Activated naive CD4-positive, alpha-beta T cell treated with anti-CD3 and anti-CD28 coated beads, Interleukin-2, amount 50 U/mL, for 24 hours (primary cell): ENCODE measurements around the gene CRIM1.

Experiments used
- H3K27ac Mint-ChIP-seq: one replicate; pipeline ENCODE4 v1.8.0; 2021; ENCODE audit warnings: mild to moderate bottlenecking, mixed read lengths
- H3K27me3 Mint-ChIP-seq: one replicate; pipeline ENCODE4 v1.8.0; 2021; ENCODE audit warnings: mixed read lengths
- H3K36me3 Mint-ChIP-seq: one replicate; pipeline ENCODE4 v1.8.0; 2021; ENCODE audit warnings: mixed read lengths
- H3K4me1 Mint-ChIP-seq: one replicate; pipeline ENCODE4 v1.8.0; 2021; ENCODE audit warnings: mixed read lengths
- H3K4me3 Mint-ChIP-seq: one replicate; pipeline ENCODE4 v1.8.0; 2021; ENCODE audit warnings: mild to moderate bottlenecking, mixed read lengths
- H3K9me3 Mint-ChIP-seq: one replicate; pipeline ENCODE4 v1.8.0; 2021; ENCODE audit warnings: mixed read lengths

The CRIM1 gene

DNA sequence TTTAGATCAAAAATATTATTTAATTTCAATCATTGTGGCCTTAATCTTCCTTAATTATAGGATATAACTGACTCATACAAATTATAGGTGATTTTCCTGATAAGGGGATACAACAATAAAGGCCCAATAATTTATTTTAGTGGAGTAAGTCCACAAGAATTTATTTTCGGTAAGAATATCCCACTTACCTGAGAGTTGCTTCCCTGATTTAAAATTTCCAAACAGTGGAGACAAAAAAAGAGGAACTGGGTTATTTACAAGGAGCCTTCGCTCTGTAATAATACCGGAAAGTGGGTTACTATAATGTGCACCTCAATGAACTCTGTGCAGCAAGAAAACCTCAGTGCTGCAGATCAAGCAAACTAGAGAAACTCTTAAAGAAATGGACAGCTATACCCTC lies 200.2 kb downstream of the CRIM1 start:
- H3K27me3 Mint-ChIP-seq = no peaks in the 10 kb centered on the region
- H3K9me3 Mint-ChIP-seq = no peaks in the 10 kb centered on the region
- H3K4me1 Mint-ChIP-seq = no peaks in the 10 kb centered on the region
- H3K36me3 Mint-ChIP-seq = peaks cover 22% of the 10 kb centered on the region
- no peak overlapping the region for H3K4me3 Mint-ChIP-seq
- H3K27ac Mint-ChIP-seq = no peak overlapping the region

DNA sequence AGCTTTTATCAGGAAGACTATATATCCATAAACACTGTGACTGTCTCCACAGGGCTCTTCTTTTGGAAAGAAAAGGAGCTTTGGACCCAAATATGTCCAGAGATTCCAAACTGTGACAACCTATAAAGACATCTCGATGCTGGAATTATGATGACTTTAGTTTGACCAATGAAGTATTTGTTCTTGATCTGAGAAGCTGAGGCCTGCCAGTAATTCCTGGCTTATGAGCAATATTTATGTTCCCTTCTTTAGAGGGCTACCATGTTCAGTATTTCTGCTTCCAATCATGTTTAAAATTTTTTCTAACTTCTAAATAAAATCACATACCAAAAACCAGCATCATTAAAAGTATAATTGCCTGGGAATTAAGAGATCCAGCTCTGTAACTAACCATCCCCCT lies 201.3 kb downstream of the CRIM1 start:
- no peaks in the 10 kb centered on the region for H3K9me3 Mint-ChIP-seq
- no peak overlapping the region for H3K4me3 Mint-ChIP-seq
- peaks cover 26% of the 10 kb centered on the region for H3K36me3 Mint-ChIP-seq
- H3K27me3 Mint-ChIP-seq = no peaks in the 10 kb centered on the region
- H3K4me1 Mint-ChIP-seq = no peaks in the 10 kb centered on the region
- no peak overlapping the region for H3K27ac Mint-ChIP-seq

DNA sequence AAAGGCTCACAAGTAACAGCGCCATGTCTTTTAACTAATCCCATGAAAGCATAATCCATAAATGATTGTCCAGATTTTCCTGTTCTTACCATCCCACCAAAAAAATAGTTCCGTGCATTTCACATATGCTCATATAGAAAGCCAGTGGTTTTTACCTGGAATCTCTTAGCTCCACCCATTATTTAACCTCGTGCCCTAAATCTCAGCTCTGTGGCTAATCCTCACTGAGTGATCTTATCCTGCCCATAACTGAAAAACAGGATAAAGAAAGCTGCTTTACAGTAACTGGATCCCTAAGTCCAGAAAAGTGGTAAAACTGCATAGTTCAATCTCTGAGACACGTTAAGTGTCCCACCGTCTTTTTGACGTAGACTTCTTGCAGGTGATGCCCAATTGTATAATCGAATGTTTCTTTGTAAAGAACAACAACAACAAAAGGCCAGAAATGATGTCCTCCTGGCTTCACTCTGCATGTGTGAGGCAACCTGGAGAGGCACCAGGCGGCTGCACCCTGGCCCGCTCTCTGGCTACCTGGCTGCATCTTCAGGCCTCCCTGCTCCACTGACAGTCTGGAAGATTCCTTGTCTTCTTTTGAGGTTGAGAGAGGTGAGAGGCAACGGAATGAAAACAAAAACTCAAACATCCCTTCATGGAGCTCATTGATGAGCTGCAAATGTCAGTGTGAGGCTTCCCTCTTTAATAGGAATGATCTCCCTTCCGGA lies 203.8 kb downstream of the CRIM1 start:
- Mint-ChIP-seq H3K36me3 (peaks cover 26% of the 10 kb centered on the region), H3K4me3 (no peak overlapping the region), H3K4me1 (peaks cover 5% of the 10 kb centered on the region), H3K27me3 (no peaks in the 10 kb centered on the region), H3K9me3 (no peaks in the 10 kb centered on the region), H3K27ac (no peak overlapping the region)

DNA sequence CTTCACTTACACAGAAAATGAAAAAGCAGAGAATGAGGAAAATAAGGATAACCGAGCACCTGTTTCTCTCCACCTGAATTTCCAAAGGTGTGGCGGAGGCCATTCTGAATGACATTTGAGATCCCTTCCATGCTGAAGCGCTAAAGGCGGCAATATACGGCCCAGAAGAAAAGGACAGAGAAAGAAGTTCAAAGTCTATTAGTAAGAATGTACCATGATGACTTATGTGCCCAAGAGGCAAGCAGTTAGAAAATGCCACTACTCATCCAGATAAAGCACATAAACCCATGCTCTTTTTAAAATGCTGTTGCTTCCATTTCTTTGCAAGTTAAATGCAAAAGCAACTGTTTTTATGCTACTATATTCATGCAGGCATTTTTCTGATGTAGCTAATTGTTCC lies 205.1 kb downstream of the CRIM1 start:
- H3K9me3 Mint-ChIP-seq = no peaks in the 10 kb centered on the region
- no peak overlapping the region for H3K27ac Mint-ChIP-seq
- peaks cover 5% of the 10 kb centered on the region for H3K4me1 Mint-ChIP-seq
- H3K36me3 Mint-ChIP-seq = peaks cover 24% of the 10 kb centered on the region
- no peak overlapping the region for H3K4me3 Mint-ChIP-seq
- no peaks in the 10 kb centered on the region for H3K27me3 Mint-ChIP-seq

DNA sequence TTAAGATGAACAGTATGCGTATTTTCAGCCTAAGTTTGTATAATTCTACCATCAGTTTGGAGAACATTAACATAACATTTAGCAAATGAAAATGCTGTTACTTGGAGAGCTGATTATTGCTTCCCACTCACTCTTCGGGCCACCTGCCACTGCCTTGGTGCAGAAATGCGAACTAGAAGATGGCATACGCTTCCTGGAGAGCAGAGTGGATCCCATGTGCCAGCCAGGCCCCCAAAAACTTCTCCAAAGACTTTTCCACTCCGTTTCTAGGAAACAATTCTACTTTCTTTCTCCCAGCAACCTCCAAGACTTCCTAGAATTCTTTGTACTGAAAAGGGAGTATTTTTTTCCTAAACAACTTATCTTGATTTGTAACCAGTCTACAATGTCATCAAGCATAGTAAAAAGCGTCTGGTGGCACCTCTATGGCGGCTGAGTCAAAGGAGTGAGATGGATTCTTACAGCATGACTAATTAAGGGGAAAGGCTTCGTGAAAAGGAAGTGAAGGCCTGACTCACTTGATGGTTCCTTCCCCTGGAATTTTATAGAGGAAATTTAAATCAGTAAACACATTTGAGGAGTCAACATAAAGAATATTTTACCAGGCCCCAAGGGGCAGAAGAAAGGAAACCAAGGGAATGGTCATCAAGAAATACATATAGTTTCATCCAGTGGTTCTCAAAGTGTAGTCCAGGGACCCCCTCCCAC lies 205.8 kb downstream of the CRIM1 start:
- Mint-ChIP-seq H3K4me1 (peaks cover 5% of the 10 kb centered on the region), H3K4me3 (no peak overlapping the region), H3K9me3 (no peaks in the 10 kb centered on the region), H3K27ac (no peak overlapping the region), H3K27me3 (no peaks in the 10 kb centered on the region), H3K36me3 (peaks cover 24% of the 10 kb centered on the region)

DNA sequence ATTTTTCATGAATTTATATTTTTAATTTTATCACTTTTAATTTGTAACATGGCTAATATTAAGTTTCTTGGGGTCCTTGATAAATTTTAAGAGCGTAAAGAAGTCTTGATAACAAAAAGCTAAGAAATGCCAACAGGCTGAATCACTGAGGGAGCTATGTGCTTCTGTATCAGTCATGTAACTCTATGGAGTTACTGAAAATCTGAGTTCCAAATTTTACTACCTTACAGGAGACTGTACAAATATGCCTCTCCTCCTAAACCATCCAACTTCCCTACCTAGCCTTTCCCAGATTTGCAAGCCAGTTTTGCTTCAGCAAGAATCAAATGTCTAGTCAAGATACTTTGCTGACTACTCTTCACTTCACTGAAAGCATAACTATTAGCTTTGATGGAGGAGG lies 206.7 kb downstream of the CRIM1 start:
- no peaks in the 10 kb centered on the region for H3K27me3 Mint-ChIP-seq
- no peak overlapping the region for H3K27ac Mint-ChIP-seq
- no peaks in the 10 kb centered on the region for H3K9me3 Mint-ChIP-seq
- H3K4me1 Mint-ChIP-seq = peaks cover 5% of the 10 kb centered on the region
- H3K4me3 Mint-ChIP-seq = no peak overlapping the region
- peaks cover 30% of the 10 kb centered on the region for H3K36me3 Mint-ChIP-seq

DNA sequence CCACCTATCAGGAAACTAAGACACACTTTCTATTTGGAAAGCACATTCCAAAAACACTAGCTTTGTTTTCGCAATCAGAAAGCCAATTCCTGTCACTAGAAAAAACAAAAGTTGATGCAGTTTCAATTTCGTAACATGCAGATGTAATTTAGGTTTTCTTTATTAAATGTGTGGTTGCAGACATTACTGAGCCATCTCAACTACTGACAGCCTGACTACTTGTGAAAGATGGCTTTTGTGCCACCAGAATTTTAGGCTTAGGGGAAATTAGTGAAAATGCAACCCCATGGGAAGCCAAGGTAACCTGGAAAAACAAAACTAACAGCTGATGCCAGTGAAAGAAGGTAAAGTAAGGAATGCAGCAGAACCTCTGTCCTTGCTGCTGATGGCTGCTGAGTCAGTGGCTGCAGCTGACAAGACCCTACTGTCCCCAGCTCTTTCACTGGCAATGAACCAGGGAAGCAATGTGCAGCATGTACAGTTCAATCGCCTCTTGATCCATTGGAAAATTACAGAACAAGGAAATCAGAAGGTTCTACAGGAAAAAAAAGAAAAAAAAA lies 207.5 kb downstream of the CRIM1 start:
- no peak overlapping the region for H3K27ac Mint-ChIP-seq
- no peaks in the 10 kb centered on the region for H3K9me3 Mint-ChIP-seq
- H3K4me1 Mint-ChIP-seq = peaks cover 5% of the 10 kb centered on the region
- H3K27me3 Mint-ChIP-seq = no peaks in the 10 kb centered on the region
- no peak overlapping the region for H3K4me3 Mint-ChIP-seq
- H3K36me3 Mint-ChIP-seq = peaks cover 30% of the 10 kb centered on the region

DNA sequence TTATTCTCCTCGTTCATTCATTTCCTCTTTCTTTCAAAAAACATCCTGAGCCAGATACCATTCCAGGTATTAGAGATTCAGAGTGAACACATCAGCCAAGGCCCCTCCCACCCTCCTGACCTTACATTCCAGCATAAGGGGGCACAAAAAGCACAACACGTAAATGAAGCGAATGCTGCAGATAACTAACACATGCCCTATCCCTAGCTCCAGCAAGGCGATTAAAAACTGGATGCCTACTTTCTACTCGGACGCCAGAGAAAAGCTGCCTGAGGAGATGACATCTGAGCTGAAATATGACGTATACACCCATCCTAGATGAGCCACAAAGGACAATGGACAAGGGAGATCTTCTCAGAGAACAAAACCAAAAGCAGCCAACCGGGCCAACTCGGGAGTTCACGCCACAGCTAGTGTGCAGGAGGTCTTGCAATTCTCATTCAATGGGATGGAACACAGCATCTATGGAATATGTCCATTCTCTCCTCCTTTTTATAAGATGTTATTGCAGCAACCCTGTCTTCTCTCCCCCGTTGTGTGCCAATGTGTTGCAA lies 208.9 kb downstream of the CRIM1 start:
- Mint-ChIP-seq H3K27ac (no peak overlapping the region), H3K36me3 (peaks cover 30% of the 10 kb centered on the region), H3K4me1 (peaks cover 5% of the 10 kb centered on the region)

DNA sequence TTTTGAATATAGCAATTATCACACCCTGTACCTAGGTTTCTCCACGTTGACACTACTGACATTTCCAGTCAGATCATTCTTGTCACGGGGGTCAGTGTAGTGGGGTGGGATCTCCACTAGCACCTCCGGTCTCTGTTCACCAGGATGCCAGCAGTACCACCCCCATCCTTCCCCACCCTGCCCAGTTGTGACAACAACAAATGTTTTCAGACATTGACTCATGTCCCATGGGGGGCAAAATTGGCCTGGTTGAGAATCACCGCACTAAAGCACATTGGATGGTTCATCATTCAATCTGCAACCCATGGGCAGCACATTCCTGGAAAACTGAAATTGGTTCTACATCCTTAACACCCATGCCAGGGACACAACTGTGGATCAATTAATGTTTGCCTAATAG lies 210.1 kb downstream of the CRIM1 start:
- H3K36me3 Mint-ChIP-seq = peaks cover 28% of the 10 kb centered on the region
- H3K4me1 Mint-ChIP-seq = peaks cover 5% of the 10 kb centered on the region
- no peaks in the 10 kb centered on the region for H3K9me3 Mint-ChIP-seq
- H3K4me3 Mint-ChIP-seq = no peak overlapping the region
- no peaks in the 10 kb centered on the region for H3K27me3 Mint-ChIP-seq
- H3K27ac Mint-ChIP-seq = no peak overlapping the region

More for the DNA sequence above, 208.9 kb downstream of the CRIM1 start:
- H3K9me3 Mint-ChIP-seq = no peaks in the 10 kb centered on the region
- no peak overlapping the region for H3K4me3 Mint-ChIP-seq
- H3K27me3 Mint-ChIP-seq = no peaks in the 10 kb centered on the region

DNA sequence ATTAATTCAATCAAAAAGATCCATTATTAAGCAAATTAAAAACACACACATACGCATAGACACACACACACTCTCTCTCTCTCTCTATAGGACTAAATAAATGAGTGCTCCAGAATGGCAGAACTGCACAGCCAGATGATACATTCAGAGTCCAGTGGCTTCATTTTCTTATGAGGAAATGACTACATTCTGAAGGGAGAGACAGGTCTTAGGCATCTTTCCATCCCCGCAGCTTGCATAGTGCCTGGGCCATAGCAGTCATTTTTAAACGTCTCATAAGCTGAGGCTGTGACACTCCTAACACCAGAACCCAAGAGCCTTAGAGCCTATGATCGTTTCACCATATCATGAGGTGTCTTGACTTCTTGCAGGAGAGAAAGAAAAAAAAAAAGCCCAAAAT lies 211.3 kb downstream of the CRIM1 start:
- Mint-ChIP-seq H3K4me1 (peaks cover 5% of the 10 kb centered on the region), H3K4me3 (no peak overlapping the region), H3K27me3 (no peaks in the 10 kb centered on the region), H3K36me3 (peaks cover 25% of the 10 kb centered on the region), H3K9me3 (no peaks in the 10 kb centered on the region), H3K27ac (no peak overlapping the region)

DNA sequence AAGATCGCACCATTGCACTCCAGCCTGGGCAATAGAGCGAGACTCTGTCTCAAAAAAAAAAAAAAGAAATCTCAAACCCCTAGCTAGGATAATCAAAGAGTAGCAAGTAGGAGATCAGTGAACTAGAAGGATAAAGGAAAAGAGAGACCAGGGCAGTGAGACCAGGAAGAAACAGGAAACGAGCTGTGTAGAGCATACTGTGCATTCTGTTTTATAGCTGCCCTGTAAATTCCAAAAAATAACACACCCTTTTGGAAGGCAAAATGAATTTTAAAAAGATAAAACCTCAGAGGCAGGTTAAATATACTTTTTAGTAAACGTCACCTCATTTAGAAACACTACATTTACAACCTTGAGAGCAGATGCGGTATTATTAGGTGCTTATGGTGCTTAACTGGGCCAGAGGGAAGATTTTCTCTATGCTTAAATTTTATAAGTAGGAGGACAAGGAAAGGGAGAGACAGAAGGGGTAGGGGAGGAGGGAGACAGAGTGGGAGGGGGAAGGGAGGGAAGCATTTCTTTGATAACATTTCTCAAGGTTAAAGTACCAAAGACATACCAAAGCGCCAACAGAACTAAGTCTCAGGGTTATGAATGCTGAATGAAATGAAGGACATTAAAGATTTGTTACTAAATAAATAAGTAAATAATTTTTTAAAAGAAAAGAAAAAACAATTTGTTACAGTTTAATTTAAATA lies 212.3 kb downstream of the CRIM1 start:
- H3K27me3 Mint-ChIP-seq = no peaks in the 10 kb centered on the region
- peaks cover 7% of the 10 kb centered on the region for H3K4me1 Mint-ChIP-seq
- no peak overlapping the region for H3K27ac Mint-ChIP-seq
- no peak overlapping the region for H3K4me3 Mint-ChIP-seq
- H3K36me3 Mint-ChIP-seq = peaks cover 32% of the 10 kb centered on the region
- no peaks in the 10 kb centered on the region for H3K9me3 Mint-ChIP-seq

DNA sequence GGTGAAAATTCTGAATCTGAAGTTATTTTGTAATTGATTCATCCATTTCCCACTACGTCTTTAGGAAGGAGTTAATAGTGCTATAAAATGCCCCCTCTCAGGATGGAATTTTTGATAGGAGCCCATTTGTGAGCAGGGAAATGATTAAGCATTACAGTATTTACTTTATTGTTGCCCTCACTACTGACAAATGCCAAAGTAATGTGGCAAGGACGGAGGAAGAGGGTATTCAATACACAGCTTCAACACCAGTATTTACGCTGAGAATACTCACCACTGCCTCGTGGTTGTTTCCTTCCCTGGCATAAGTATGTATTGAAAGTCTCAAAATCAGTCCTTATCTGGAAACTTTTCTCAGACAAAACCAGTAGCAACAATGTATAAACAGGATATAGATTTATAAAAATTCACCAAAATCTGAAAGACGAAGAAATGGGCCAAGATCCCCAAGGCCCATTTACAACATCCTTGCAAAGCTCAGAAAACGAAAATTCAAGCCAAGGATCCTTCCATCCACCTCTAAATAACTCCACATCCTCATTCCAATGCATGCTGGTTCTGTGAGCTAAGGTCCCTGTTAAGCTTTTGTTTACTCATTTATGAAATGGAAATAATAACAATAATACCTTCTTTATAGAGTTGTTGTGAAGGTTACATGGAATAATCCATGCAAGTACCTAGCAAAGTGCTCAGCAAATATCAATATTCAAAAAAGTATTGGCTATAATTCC lies 213.1 kb downstream of the CRIM1 start:
- peaks cover 6% of the 10 kb centered on the region for H3K4me1 Mint-ChIP-seq
- no peaks in the 10 kb centered on the region for H3K27me3 Mint-ChIP-seq
- peaks cover 37% of the 10 kb centered on the region for H3K36me3 Mint-ChIP-seq
- H3K27ac Mint-ChIP-seq = no peak overlapping the region
- no peaks in the 10 kb centered on the region for H3K9me3 Mint-ChIP-seq
- no peak overlapping the region for H3K4me3 Mint-ChIP-seq

DNA sequence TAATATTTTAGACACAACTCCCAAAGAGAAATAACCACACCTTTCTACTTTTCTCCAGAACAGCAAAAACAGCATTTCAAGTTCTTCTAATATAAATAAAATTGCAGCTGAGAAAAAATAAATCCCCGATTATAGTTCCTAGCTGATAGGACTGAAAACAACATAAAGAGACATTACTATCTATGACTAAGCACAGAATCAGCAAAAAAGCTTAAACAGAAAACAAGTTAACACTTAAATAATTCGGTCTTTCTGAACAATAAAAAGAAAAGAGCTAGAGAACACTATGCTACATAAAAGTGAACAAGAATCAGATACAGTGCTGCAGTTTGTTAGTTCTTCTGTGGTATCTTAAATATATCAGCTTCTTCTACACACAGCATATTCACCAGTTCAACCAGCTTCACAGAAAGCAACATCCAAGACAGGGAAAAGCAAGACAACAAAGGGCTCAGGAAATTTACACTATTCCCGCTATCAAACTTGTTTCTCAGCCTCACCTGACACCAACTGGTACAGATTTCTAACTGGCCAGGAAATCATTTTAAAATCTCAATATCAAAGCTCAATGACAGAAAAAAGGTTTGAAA lies 213.8 kb downstream of the CRIM1 start:
- H3K9me3 Mint-ChIP-seq = no peaks in the 10 kb centered on the region
- H3K36me3 Mint-ChIP-seq = peaks cover 33% of the 10 kb centered on the region

DNA sequence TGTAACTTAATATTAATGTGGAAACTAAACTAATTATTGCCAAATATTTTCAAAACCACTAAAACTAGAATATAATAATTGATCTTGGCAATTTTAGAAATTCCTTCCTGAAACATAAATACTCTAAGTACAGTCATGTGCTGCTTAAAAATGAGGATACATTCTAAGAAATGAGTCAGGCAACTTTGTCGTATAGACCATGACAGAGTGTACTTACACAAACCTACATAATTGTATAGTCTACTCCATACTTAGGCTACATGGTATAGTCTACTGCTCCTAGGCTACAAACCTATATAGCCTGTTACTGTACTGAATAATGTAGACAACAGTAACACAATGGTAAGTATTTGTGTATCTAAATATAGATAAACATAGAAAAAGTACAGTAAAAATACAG lies 214.8 kb downstream of the CRIM1 start:
- Mint-ChIP-seq H3K4me3 (no peak overlapping the region), H3K4me1 (peaks cover 3% of the 10 kb centered on the region), H3K9me3 (no peaks in the 10 kb centered on the region), H3K27ac (no peak overlapping the region), H3K36me3 (peaks cover 33% of the 10 kb centered on the region), H3K27me3 (no peaks in the 10 kb centered on the region)

More for the DNA sequence above, 213.8 kb downstream of the CRIM1 start:
- peaks cover 3% of the 10 kb centered on the region for H3K4me1 Mint-ChIP-seq
- H3K4me3 Mint-ChIP-seq = no peak overlapping the region
- H3K27ac Mint-ChIP-seq = no peak overlapping the region
- no peaks in the 10 kb centered on the region for H3K27me3 Mint-ChIP-seq
